HG03097 (cell line): ENCODE data around the gene KCTD16.

Source experiments
- ATAC-seq: cut with Tn5 transposase; IDR thresholded peaks from one replicate; pipeline ENCODE4 v1.9.1; 2021; ENCODE audit not compliant: unreplicated experiment, low FRiP score

The KCTD16 gene

GRCh38 chr5:144328494-144328893 is 157.8 kb downstream of the KCTD16 start:
- no peak for ATAC-seq

GRCh38 chr5:144328980-144329379 is 158.3 kb downstream of the KCTD16 start:
- ATAC-seq, result no peak

GRCh38 chr5:144329681-144330080 is 159.0 kb downstream of the KCTD16 start:
- ATAC-seq, result no peak

GRCh38 chr5:144331361-144331760 is 160.7 kb downstream of the KCTD16 start:
- ATAC-seq, result no peak

- no peak for ATAC-seq
Measured at GRCh38 chr5:144332265-144332664, 161.6 kb downstream of the KCTD16 start.

GRCh38 chr5:144333336-144333920 is 162.8 kb downstream of the KCTD16 start:
- ATAC-seq, result no peak

- ATAC-seq, result peak; percentile 71
Measured at GRCh38 chr5:144335561-144335960, 164.9 kb downstream of the KCTD16 start.

GRCh38 chr5:144336191-144336961 is 165.7 kb downstream of the KCTD16 start:
- ATAC-seq, result no peak

- ATAC-seq, result no peak
Measured at GRCh38 chr5:144352330-144352729, 181.7 kb downstream of the KCTD16 start.

- no peak for ATAC-seq
Measured at GRCh38 chr5:144352732-144353317, 182.2 kb downstream of the KCTD16 start.

GRCh38 chr5:144356489-144356888 is 185.8 kb downstream of the KCTD16 start:
- ATAC-seq, result no peak

- no peak for ATAC-seq
Measured at GRCh38 chr5:144361406-144361805, 190.7 kb downstream of the KCTD16 start.

- ATAC-seq, result no peak
Measured at GRCh38 chr5:144365885-144366284, 195.2 kb downstream of the KCTD16 start.

GRCh38 chr5:144367991-144368390 is 197.3 kb downstream of the KCTD16 start:
- ATAC-seq, result no peak

- no peak for ATAC-seq
Measured at GRCh38 chr5:144368556-144368955, 197.9 kb downstream of the KCTD16 start.

GRCh38 chr5:144369006-144369405 is 198.3 kb downstream of the KCTD16 start:
- no peak for ATAC-seq

- no peak for ATAC-seq
Measured at GRCh38 chr5:144370273-144370672, 199.6 kb downstream of the KCTD16 start.

GRCh38 chr5:144374637-144375036 is 204.0 kb downstream of the KCTD16 start:
- ATAC-seq, result no peak

- ATAC-seq, result no peak
Measured at GRCh38 chr5:144377207-144377606, 206.5 kb downstream of the KCTD16 start.

GRCh38 chr5:144378681-144379080 is 208.0 kb downstream of the KCTD16 start:
- no peak for ATAC-seq

- no peak for ATAC-seq
Measured at GRCh38 chr5:144385597-144385996, 214.9 kb downstream of the KCTD16 start.

- ATAC-seq, result no peak
Measured at GRCh38 chr5:144386315-144386714, 215.6 kb downstream of the KCTD16 start.
